HG03378 (cell line): Measurements from ENCODE around the gene SLC12A1.

Experiments
- ATAC-seq: cut with Tn5 transposase; IDR thresholded peaks from one replicate; pipeline ENCODE4 v1.9.1; 2021; ENCODE audit warnings: mild to moderate bottlenecking, moderate library complexity; ENCODE audit not compliant: unreplicated experiment

The SLC12A1 gene

GRCh38 chr15:48242015-48242414 is 35.9 kb downstream of the SLC12A1 start:
- no peak for ATAC-seq

GRCh38 chr15:48242535-48242934 is 36.4 kb downstream of the SLC12A1 start:
- ATAC-seq, result no peak

GRCh38 chr15:48244921-48245320 is 38.8 kb downstream of the SLC12A1 start:
- no peak for ATAC-seq

- no peak for ATAC-seq
Observed at GRCh38 chr15:48248414-48248813, 42.3 kb downstream of the SLC12A1 start.

- ATAC-seq, result peak; percentile 68
Observed at GRCh38 chr15:48250640-48251076, 44.6 kb downstream of the SLC12A1 start.

GRCh38 chr15:48253172-48253571 is 47.1 kb downstream of the SLC12A1 start:
- no peak for ATAC-seq

- no peak for ATAC-seq
Observed at GRCh38 chr15:48265135-48265534, 59.0 kb downstream of the SLC12A1 start.

- no peak for ATAC-seq
Observed at GRCh38 chr15:48266024-48266689, 60.1 kb downstream of the SLC12A1 start.

- ATAC-seq, result no peak
Observed at GRCh38 chr15:48267766-48268165, 61.7 kb downstream of the SLC12A1 start.

- ATAC-seq, result no peak
Observed at GRCh38 chr15:48273049-48273448, 66.9 kb downstream of the SLC12A1 start.

GRCh38 chr15:48278666-48279065 is 72.6 kb downstream of the SLC12A1 start:
- ATAC-seq, result no peak

GRCh38 chr15:48279608-48280007 is 73.5 kb downstream of the SLC12A1 start:
- ATAC-seq, result no peak

- ATAC-seq, result no peak
Observed at GRCh38 chr15:48281674-48282073, 75.6 kb downstream of the SLC12A1 start.

- ATAC-seq, result no peak
Observed at GRCh38 chr15:48282216-48282615, 76.1 kb downstream of the SLC12A1 start.

GRCh38 chr15:48283396-48284145 is 77.5 kb downstream of the SLC12A1 start:
- no peak for ATAC-seq

- ATAC-seq, result peak; percentile 86
Observed at GRCh38 chr15:48285329-48286214, 79.5 kb downstream of the SLC12A1 start.

GRCh38 chr15:48289628-48290027 is 83.5 kb downstream of the SLC12A1 start:
- no peak for ATAC-seq

- ATAC-seq, result no peak
Observed at GRCh38 chr15:48292458-48292857, 86.4 kb downstream of the SLC12A1 start.

GRCh38 chr15:48297668-48298067 is 91.6 kb downstream of the SLC12A1 start:
- no peak for ATAC-seq

GRCh38 chr15:48298914-48299313 is 92.8 kb downstream of the SLC12A1 start:
- no peak for ATAC-seq

- no peak for ATAC-seq
Observed at GRCh38 chr15:48300038-48300437, 93.9 kb downstream of the SLC12A1 start.
